Measurements from ENCODE around the gene RBP2.

RBP2 gene

GRCh38 chr3:139481116-139481515, 4.8 kb upstream of the RBP2 start:
- no peak for DNase-seq (ENCODE audit: low read depth in 2 of 2)

- no peak for DNase-seq (ENCODE audit: low read depth in 2 of 2)
These were observed 4.3 kb upstream of the RBP2 start for GRCh38 chr3:139480585-139480984.

- DNase-seq (ENCODE audit: low read depth in 2 of 2): no peak
These were observed 1.7 kb upstream of the RBP2 start for GRCh38 chr3:139477710-139478640.

- DNase-seq (ENCODE audit: low read depth in 2 of 2): no peak
These were observed 3.1 kb downstream of the RBP2 start for GRCh38 chr3:139473155-139473771.

- no peak for DNase-seq (ENCODE audit: low read depth in 2 of 2)
These were observed 3.8 kb downstream of the RBP2 start for GRCh38 chr3:139472380-139473010.

- DNase-seq (ENCODE audit: low read depth in 2 of 2): no peak
These were observed 6.1 kb downstream of the RBP2 start for GRCh38 chr3:139470199-139470598.

- no peak for DNase-seq (ENCODE audit: low read depth in 2 of 2)
These were observed 7.9 kb downstream of the RBP2 start for GRCh38 chr3:139468399-139468798.

GRCh38 chr3:139466360-139466759, 10.0 kb downstream of the RBP2 start:
- DNase-seq (ENCODE audit: low read depth in 2 of 2): no peak

GRCh38 chr3:139465636-139466035, 10.7 kb downstream of the RBP2 start:
- no peak for DNase-seq (ENCODE audit: low read depth in 2 of 2)

GRCh38 chr3:139463466-139463865, 12.8 kb downstream of the RBP2 start:
- DNase-seq (ENCODE audit: low read depth in 2 of 2): no peak

GRCh38 chr3:139460529-139460928, 15.8 kb downstream of the RBP2 start:
- DNase-seq (ENCODE audit: low read depth in 2 of 2): no peak

GRCh38 chr3:139460076-139460475, 16.2 kb downstream of the RBP2 start:
- DNase-seq (ENCODE audit: low read depth in 2 of 2): no peak

GRCh38 chr3:139458348-139458747, 18.0 kb downstream of the RBP2 start:
- no peak for DNase-seq (ENCODE audit: low read depth in 2 of 2)

- no peak for DNase-seq (ENCODE audit: low read depth in 2 of 2)
These were observed 19.2 kb downstream of the RBP2 start for GRCh38 chr3:139457066-139457465.

GRCh38 chr3:139456386-139456785, 19.9 kb downstream of the RBP2 start:
- no peak for DNase-seq (ENCODE audit: low read depth in 2 of 2)

GRCh38 chr3:139455855-139456254, 20.5 kb downstream of the RBP2 start:
- no peak for DNase-seq (ENCODE audit: low read depth in 2 of 2)

- DNase-seq (ENCODE audit: low read depth in 2 of 2): no peak
These were observed 21.1 kb downstream of the RBP2 start for GRCh38 chr3:139455206-139455605.

GRCh38 chr3:139454346-139454745, 22.0 kb downstream of the RBP2 start:
- DNase-seq (ENCODE audit: low read depth in 2 of 2): no peak

- no peak for DNase-seq (ENCODE audit: low read depth in 2 of 2)
These were observed 26.2 kb downstream of the RBP2 start for GRCh38 chr3:139450159-139450558.

- DNase-seq (ENCODE audit: low read depth in 2 of 2): no peak
These were observed 26.8 kb downstream of the RBP2 start for GRCh38 chr3:139449566-139449965.

GRCh38 chr3:139448104-139448503, 28.2 kb downstream of the RBP2 start:
- no peak for DNase-seq (ENCODE audit: low read depth in 2 of 2)

- DNase-seq (ENCODE audit: low read depth in 2 of 2): no peak
These were observed 28.8 kb downstream of the RBP2 start for GRCh38 chr3:139447486-139447885.

- no peak for DNase-seq (ENCODE audit: low read depth in 2 of 2)
These were observed 31.9 kb downstream of the RBP2 start for GRCh38 chr3:139444446-139444845.
